Esophagus muscularis mucosa (tissue), 4 donors: ENCODE data around the gene FCRLB. TPM values are rescaled to one million over a fixed set of nuclear protein-coding genes. Genes with fewer than 3 reads are reported as not detected.

Source experiments
- small RNA-seq, 3 donors: library from RNA; depleted of rRNA; stranded (forward); fragments of <200 nt; gene quantifications; one replicate each; pipeline ENCODE3, GENCODE V24; 2016
- total RNA-seq, 4 donors: library from RNA; depleted of rRNA; stranded (reverse); fragments of >200 nt; gene quantifications; one replicate each; pipeline versions ENCODE4 v1.1.0 to v1.2.1, GENCODE V29; 2016

The FCRLB gene
- total RNA-seq, 4 donors from 2014 or later: 0.34 to 1.3 (median 0.65) TPM; not detected in 1

Small RNA genes within 50 kb of the gene (small RNA-seq; reads per million reads assigned to genes)
- gene RF00019 (0 reads per million in 3 donors), gene RN7SL466P (0 reads per million in 3 donors)

Other genes with a start within 250 kb of the FCRLB start
- gene FCGR2A, start 216.1 kb upstream of the FCRLB start, total RNA-seq: 10 to 100 TPM; 19.0 to 89.0 (median 31.2) TPM
- gene HSPA6, start 197.0 kb upstream of the FCRLB start, total RNA-seq: 1 to 10 TPM; 1.8 to 6.5 (median 3.3) TPM
- 10 to 100 TPM in 2 of 4 donors, 1 to 10 TPM in 2; 7.6 to 18.7 (median 10.2) TPM for gene FCGR3A, start 171.7 kb upstream of the FCRLB start, total RNA-seq
- gene FCGR3B, start 90.4 kb upstream of the FCRLB start, total RNA-seq: 1 to 10 TPM in 2 of 4 donors, under 1 TPM in 1, not detected in 1; 0.17 to 5.0 (median 2.1) TPM
- 10 to 100 TPM; 12.7 to 39.8 (median 27.0) TPM for gene FCGR2B, start 58.4 kb upstream of the FCRLB start, total RNA-seq
- under 1 TPM in 2 of 4 donors, not detected in 2; 0.33 to 0.75 TPM for gene FCRLA, start 14.3 kb upstream of the FCRLB start, total RNA-seq
- gene DUSP12, start 28.2 kb downstream of the FCRLB start, total RNA-seq: 10 to 100 TPM; 12.5 to 26.1 (median 22.8) TPM
- gene ATF6, start 44.8 kb downstream of the FCRLB start, total RNA-seq: 10 to 100 TPM; 24.5 to 30.6 (median 27.4) TPM